ENCODE results near the gene PRR20B.
"Not testable (repeated sequence)": the region's sequence is repeated elsewhere in the genome, so short reads cannot be mapped to it uniquely, and the experiment has no call there.

- TF ChIP-seq GATA3, GATA2 (IDR thresholded peaks at IDR 0.05; ENCODE audit: low read depth, low read length): not testable (repeated sequence)
Measured at GRCh38 chr13:57153761-57154160, 6.5 kb downstream of the PRR20B start, which contains the start of gene PRR20C.
